GM18951 (cell line): ENCODE results near the gene TET3.

Source experiments
- POLR2A ChIP-seq: IDR thresholded peaks from 4 replicates; pipeline ENCODE4 v1.6.1; 2011; ENCODE audit warnings: mild to moderate bottlenecking; ENCODE audit not compliant: insufficient read length, insufficient read depth; ENCODE audit errors: extremely low read depth
- in situ Hi-C: fragments of 300-500 bp; cut with MboI; formaldehyde crosslinking; loops from one replicate; pipeline ENCODE4 v1.12.0; 2022; ENCODE audit warnings: low sequenced_read_pairs, mixed read lengths, inconsistent platforms; ENCODE audit not compliant: unreplicated experiment

The TET3 gene

GRCh38 chr2:73972846-73973245, 11.9 kb upstream of the TET3 start:
- in situ Hi-C loops, result no loop called here
- no peak for TF ChIP-seq POLR2A

- TF ChIP-seq POLR2A, result no peak
- in situ Hi-C loops, result no loop called here
These were observed 9.0 kb upstream of the TET3 start for GRCh38 chr2:73975731-73976130.

GRCh38 chr2:73976803-73977202, 7.9 kb upstream of the TET3 start:
- in situ Hi-C loops, result no loop called here
- TF ChIP-seq POLR2A, result no peak

- in situ Hi-C loops, result no loop called here
- TF ChIP-seq POLR2A, result no peak
These were observed 7.2 kb upstream of the TET3 start for GRCh38 chr2:73977466-73977865.

- no peak for TF ChIP-seq POLR2A
- in situ Hi-C loops, result no loop called here
These were observed 5.7 kb upstream of the TET3 start for GRCh38 chr2:73979021-73979420.

GRCh38 chr2:73979686-73980085, 5.0 kb upstream of the TET3 start:
- in situ Hi-C loops, result no loop called here
- no peak for TF ChIP-seq POLR2A

- in situ Hi-C loops, result no loop called here
- no peak for TF ChIP-seq POLR2A
These were observed 4.1 kb upstream of the TET3 start for GRCh38 chr2:73980566-73980965.

GRCh38 chr2:73981081-73982001, 3.4 kb upstream of the TET3 start:
- peak; percentile 63 for TF ChIP-seq POLR2A
- in situ Hi-C loops, result no loop called here

GRCh38 chr2:73982140-73982617, 2.5 kb upstream of the TET3 start:
- no peak for TF ChIP-seq POLR2A
- in situ Hi-C loops, result no loop called here

- no peak for TF ChIP-seq POLR2A
- in situ Hi-C loops, result no loop called here
These were observed 1.1 kb upstream of the TET3 start for GRCh38 chr2:73983322-73984202.

- in situ Hi-C loops, result no loop called here
- TF ChIP-seq POLR2A, result peak; percentile 77
These were observed 205 bp downstream of the TET3 start for GRCh38 chr2:73984922-73985307.

GRCh38 chr2:73985308-73986084, 786 bp downstream of the TET3 start:
- in situ Hi-C loops, result no loop called here
- TF ChIP-seq POLR2A, result peak; percentile 23
